A673 (cell line): Measurements from ENCODE around the gene EPB41L4B. TPM values are rescaled to one million over a fixed set of nuclear protein-coding genes. Genes with fewer than 3 reads are reported as not detected.

Experiments used
- BruUV-seq: library from RNA; stranded (reverse); fragments of 400-500 nt; replicated peaks from 2 replicates; lab custom pipeline; 2021; lab: Mats Ljungman, UMichigan
- CTCF ChIA-PET: fragments of 300-600 bp; sonication (Branson Sonifier 250); formaldehyde crosslinking; loops from one replicate; lab custom pipeline; 2022; ENCODE audit warnings: antibody characterized with exemption; lab: Charles Lee
- POLR2A ChIA-PET: fragments of 300-600 bp; sonication (Branson Sonifier 250); formaldehyde crosslinking; loops from one replicate; lab custom pipeline; 2022; ENCODE audit warnings: antibody characterized with exemption; ENCODE audit not compliant: low non-redundant PET; lab: Charles Lee
- DNase-seq: peaks from one replicate; pipeline ENCODE4 v3.0.0-alpha.2; 2015; ENCODE audit warnings: low spot score
- H3K27ac ChIP-seq: fragments of 200-600 bp; sonication (generic); 2 replicates; pipeline ENCODE4 v1.5.1; 2016; ENCODE audit warnings: mixed run types, low read depth, mild to moderate bottlenecking, mixed read lengths, antibody characterized with exemption, low read length; ENCODE audit not compliant: poor library complexity, severe bottlenecking
- H3K27me3 ChIP-seq: fragments of 200-600 bp; sonication (generic); replicated peaks from 2 replicates; pipeline ENCODE4 v1.6.1; 2017; ENCODE audit warnings: mixed run types, low read depth, mild to moderate bottlenecking, mixed read lengths, antibody characterized with exemption, low read length; ENCODE audit not compliant: insufficient read depth, poor library complexity
- H3K36me3 ChIP-seq: fragments of 200-600 bp; sonication (generic); 2 replicates; pipeline ENCODE4 v1.6.1; 2016; ENCODE audit warnings: mixed run types, mild to moderate bottlenecking, mixed read lengths, antibody characterized with exemption, low read length; ENCODE audit not compliant: insufficient read depth, poor library complexity, severe bottlenecking
- H3K4me1 ChIP-seq: fragments of 200-600 bp; sonication (generic); 2 replicates; pipeline ENCODE4 v1.6.1; 2017; ENCODE audit warnings: mixed run types, mild to moderate bottlenecking, mixed read lengths, antibody characterized with exemption, low read length; ENCODE audit not compliant: insufficient read depth, poor library complexity, severe bottlenecking
- H3K4me3 ChIP-seq: fragments of 200-600 bp; sonication (generic); 2 replicates; pipeline ENCODE4 v1.5.1; 2016; ENCODE audit warnings: low read depth, mixed run types, mild to moderate bottlenecking, mixed read lengths, low read length; ENCODE audit not compliant: poor library complexity, severe bottlenecking
- H3K9me3 ChIP-seq: fragments of 200-600 bp; sonication (generic); 2 replicates; pipeline ENCODE4 v1.6.1; 2016; ENCODE audit warnings: mixed run types, low read depth, mild to moderate bottlenecking, mixed read lengths, antibody characterized with exemption, low read length; ENCODE audit not compliant: poor library complexity, severe bottlenecking
- EZH2 ChIP-seq: fragments of 200-600 bp; sonication (generic); IDR thresholded peaks from 2 replicates; pipeline ENCODE4 v1.6.1; 2017; ENCODE audit warnings: borderline replicate concordance, low read depth, mild to moderate bottlenecking, mixed read lengths, antibody characterized with exemption, low read length; ENCODE audit not compliant: poor library complexity, severe bottlenecking
- intact Hi-C: fragments of 100-400 bp; cut with micrococcal nuclease; formaldehyde crosslinking; loops from one replicate; pipeline ENCODE4 v1.10.0; 2022; ENCODE audit not compliant: unreplicated experiment
- total RNA-seq: library from RNA; stranded (reverse); gene quantifications from 2 replicates; pipeline ENCODE4 v1.2.3, GENCODE V29; 2021
- TF ChIP-seq, protein P1 (sequence below): fragments of 300-800, 200-600 bp; sonication (generic); conservative IDR thresholded peaks from 2 replicates; pipeline ENCODE4 v1.5.1; 2017; ENCODE audit warnings: low read depth, mild to moderate bottlenecking, antibody characterized with exemption, low read length, moderate library complexity, mixed read lengths

Gene EPB41L4B
- total RNA-seq, 1 experiment from 2014 or later: not detected

DNA sequence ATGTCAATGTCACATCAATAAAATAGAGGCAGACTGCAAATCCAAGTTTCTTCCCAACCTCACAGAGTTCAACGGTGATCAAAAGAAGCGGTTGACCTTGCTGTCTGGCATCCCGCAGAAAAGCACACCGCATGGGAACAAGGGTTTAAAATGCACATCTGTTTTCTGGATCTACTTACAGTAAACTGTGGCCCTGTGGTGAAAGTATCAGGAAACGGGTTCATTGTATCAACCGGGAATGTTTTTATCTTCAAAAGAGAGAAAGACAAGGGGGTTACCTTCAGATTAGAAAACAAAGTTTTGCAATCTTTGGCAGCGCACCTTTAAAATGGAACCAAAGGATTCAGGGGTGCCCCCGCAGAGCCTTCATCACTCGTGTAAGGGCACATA is 138.3 kb downstream of the EPB41L4B start:
- BruUV-seq: no TSS peak

DNA sequence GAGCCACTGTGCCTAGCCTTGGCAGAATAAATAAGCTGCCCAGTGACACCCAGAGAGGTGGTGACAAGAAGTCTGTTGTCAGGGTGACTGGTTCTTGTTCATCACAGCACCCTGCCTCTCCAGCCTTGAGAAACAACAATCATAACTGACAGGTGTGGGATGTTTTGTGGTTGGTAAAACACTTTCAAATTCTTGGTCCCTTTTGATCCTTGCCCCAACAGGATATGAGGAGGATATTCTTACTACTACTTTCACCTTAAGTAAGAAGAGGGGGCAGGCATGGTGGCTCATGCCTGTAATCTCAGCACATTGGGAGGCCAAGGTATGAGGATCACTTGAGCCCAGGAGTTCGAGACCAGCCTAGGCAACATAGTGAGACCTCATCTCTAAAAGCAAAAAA is 139.6 kb downstream of the EPB41L4B start:
- no peaks in the 10 kb centered on the region for H3K9me3 ChIP-seq
- H3K36me3 ChIP-seq: no peaks in the 10 kb centered on the region
- POLR2A ChIA-PET: no interaction called here
- H3K4me1 ChIP-seq: no peaks in the 10 kb centered on the region
- no peak for DNase-seq
- no peak for TF ChIP-seq EZH2
- TF ChIP-seq, protein P1, sequence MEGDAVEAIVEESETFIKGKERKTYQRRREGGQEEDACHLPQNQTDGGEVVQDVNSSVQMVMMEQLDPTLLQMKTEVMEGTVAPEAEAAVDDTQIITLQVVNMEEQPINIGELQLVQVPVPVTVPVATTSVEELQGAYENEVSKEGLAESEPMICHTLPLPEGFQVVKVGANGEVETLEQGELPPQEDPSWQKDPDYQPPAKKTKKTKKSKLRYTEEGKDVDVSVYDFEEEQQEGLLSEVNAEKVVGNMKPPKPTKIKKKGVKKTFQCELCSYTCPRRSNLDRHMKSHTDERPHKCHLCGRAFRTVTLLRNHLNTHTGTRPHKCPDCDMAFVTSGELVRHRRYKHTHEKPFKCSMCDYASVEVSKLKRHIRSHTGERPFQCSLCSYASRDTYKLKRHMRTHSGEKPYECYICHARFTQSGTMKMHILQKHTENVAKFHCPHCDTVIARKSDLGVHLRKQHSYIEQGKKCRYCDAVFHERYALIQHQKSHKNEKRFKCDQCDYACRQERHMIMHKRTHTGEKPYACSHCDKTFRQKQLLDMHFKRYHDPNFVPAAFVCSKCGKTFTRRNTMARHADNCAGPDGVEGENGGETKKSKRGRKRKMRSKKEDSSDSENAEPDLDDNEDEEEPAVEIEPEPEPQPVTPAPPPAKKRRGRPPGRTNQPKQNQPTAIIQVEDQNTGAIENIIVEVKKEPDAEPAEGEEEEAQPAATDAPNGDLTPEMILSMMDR: no peak
- no peaks in the 10 kb centered on the region for H3K27me3 ChIP-seq
- H3K4me3 ChIP-seq: no peak overlapping the region
- H3K27ac ChIP-seq: no peak overlapping the region
- BruUV-seq: no TSS peak
- CTCF ChIA-PET: no interaction called here
- intact Hi-C loops: no loop called here

More for the DNA sequence above, 138.3 kb downstream of the EPB41L4B start:
- H3K36me3 ChIP-seq: no peaks in the 10 kb centered on the region
- H3K4me3 ChIP-seq: no peak overlapping the region
- no peaks in the 10 kb centered on the region for H3K27me3 ChIP-seq
- H3K27ac ChIP-seq: no peak overlapping the region
- CTCF ChIA-PET: no interaction called here
- intact Hi-C loops: no loop called here
- H3K4me1 ChIP-seq: no peaks in the 10 kb centered on the region
- no peaks in the 10 kb centered on the region for H3K9me3 ChIP-seq
- POLR2A ChIA-PET: no interaction called here
- no peak for DNase-seq
- no peak for TF ChIP-seq EZH2
- TF ChIP-seq, protein P1: no peak

- Histone ChIP-seq H3K4me3 (no peak overlapping the region), H3K9me3 (no peaks in the 10 kb centered on the region), H3K4me1 (no peaks in the 10 kb centered on the region), H3K36me3 (no peaks in the 10 kb centered on the region), H3K27ac (no peak overlapping the region), H3K27me3 (no peaks in the 10 kb centered on the region)
- intact Hi-C loops: no loop called here
- no peak for DNase-seq
- TF ChIP-seq, protein P1: no peak
- TF ChIP-seq EZH2: no peak
- BruUV-seq: no TSS peak
- ChIA-PET POLR2A (interaction anchor here (0.6 kb wide), 1 partner anchor 15 kb away, joined by 4 read pairs; no protein-coding TSS in a partner anchor), CTCF (no interaction called here)
These were observed 140.9 kb downstream of the EPB41L4B start for GRCh38 chr9:109179801-109180523.
